ENCODE data around the gene PCBP3. TPM values are rescaled to one million over a fixed set of nuclear protein-coding genes. Genes with fewer than 3 reads are reported as not detected.

The PCBP3 gene
- polyA plus RNA-seq, 1 donor (not counting 4 experiments of a cell fraction or from before 2014, with no cell fraction given): 0.25 TPM

GRCh38 chr21:45906196-45906805 lies 262.8 kb downstream of the PCBP3 start:
- no peaks in the 10 kb centered on the region for H3K9me3 ChIP-seq (ENCODE audit: control insufficient read depth, low read depth, low read length)
- no peaks in the 10 kb centered on the region for H4K20me1 ChIP-seq (ENCODE audit: control insufficient read depth, extremely low read depth, insufficient read depth, low read length)
- H3K27ac ChIP-seq (ENCODE audit: control insufficient read depth, insufficient read depth, low read length): no peak overlapping the region
- H3K36me3 ChIP-seq (ENCODE audit: control insufficient read depth in 2 of 2, extremely low read depth in 1 of 2, insufficient read depth in 2 of 2, low read length in 2 of 2): no peaks in the 10 kb centered on the region
- no peaks in the 10 kb centered on the region for H3K79me2 ChIP-seq (ENCODE audit: control insufficient read depth, insufficient read depth, low read length)
- no peak overlapping the region for H2AFZ ChIP-seq (ENCODE audit: control insufficient read depth, low read length)
- no peaks in the 10 kb centered on the region for H3K4me1 ChIP-seq (ENCODE audit: control insufficient read depth, extremely low read depth, insufficient read depth, low read length)
- dilution Hi-C loops (cut with MboI; ENCODE audit: extremely low pct_ligation_motif_present, low sequenced_read_pairs): no loop called here
- FAIRE-seq (no peak), DNase-seq (ENCODE audit: low read depth, low spot score) (no peak)
- no peak overlapping the region for H3K4me3 ChIP-seq (ENCODE audit: control insufficient read depth in 2 of 3, extremely low read depth in 1 of 3, insufficient read depth in 2 of 3, low read depth in 1 of 3, low read length in 3 of 3)
- H3K9me1 ChIP-seq (ENCODE audit: control insufficient read depth, extremely low read depth, insufficient read depth, low read length): no peaks in the 10 kb centered on the region
- no peak overlapping the region for H3K9ac ChIP-seq (ENCODE audit: control insufficient read depth, extremely low read depth, insufficient read depth, low read length)
- TF ChIP-seq CTCF (optimal IDR thresholded peaks at IDR 0.05 in 1 of 3, IDR thresholded peaks at IDR 0.05 in 1 of 3, conservative IDR thresholded peaks at IDR 0.05 in 1 of 3; ENCODE audit: extremely low read depth in 1 of 3, insufficient read depth in 2 of 3, low read length in 3 of 3): no peak
- no peak for TF ChIP-seq EZH2 (IDR thresholded peaks at IDR 0.05; ENCODE audit: low read length)
- no peak overlapping the region for H3K4me2 ChIP-seq (ENCODE audit: control insufficient read depth, extremely low read depth, insufficient read depth, low read depth, low read length)
- peaks cover 7% of the 10 kb centered on the region for H3K27me3 ChIP-seq (ENCODE audit: control insufficient read depth, extremely low read depth, insufficient read depth, low read length)

GRCh38 chr21:45906859-45907258 lies 263.3 kb downstream of the PCBP3 start:
- DNase-seq (ENCODE audit: low read depth, low spot score) (no peak), FAIRE-seq (no peak)
- H4K20me1 ChIP-seq (ENCODE audit: control insufficient read depth, extremely low read depth, insufficient read depth, low read length): no peaks in the 10 kb centered on the region
- no peak overlapping the region for H3K4me3 ChIP-seq (ENCODE audit: control insufficient read depth in 2 of 3, extremely low read depth in 1 of 3, insufficient read depth in 2 of 3, low read depth in 1 of 3, low read length in 3 of 3)
- H3K4me1 ChIP-seq (ENCODE audit: control insufficient read depth, extremely low read depth, insufficient read depth, low read length): no peaks in the 10 kb centered on the region
- peaks cover 7% of the 10 kb centered on the region for H3K27me3 ChIP-seq (ENCODE audit: control insufficient read depth, extremely low read depth, insufficient read depth, low read length)
- no peak overlapping the region for H2AFZ ChIP-seq (ENCODE audit: control insufficient read depth, low read length)
- dilution Hi-C loops (cut with MboI; ENCODE audit: extremely low pct_ligation_motif_present, low sequenced_read_pairs): no loop called here
- H3K27ac ChIP-seq (ENCODE audit: control insufficient read depth, insufficient read depth, low read length): no peak overlapping the region
- TF ChIP-seq CTCF (optimal IDR thresholded peaks at IDR 0.05 in 1 of 3, IDR thresholded peaks at IDR 0.05 in 1 of 3, conservative IDR thresholded peaks at IDR 0.05 in 1 of 3; ENCODE audit: extremely low read depth in 1 of 3, insufficient read depth in 2 of 3, low read length in 3 of 3): no peak
- TF ChIP-seq EZH2 (IDR thresholded peaks at IDR 0.05; ENCODE audit: low read length): no peak
- H3K9me1 ChIP-seq (ENCODE audit: control insufficient read depth, extremely low read depth, insufficient read depth, low read length): no peaks in the 10 kb centered on the region
- H3K79me2 ChIP-seq (ENCODE audit: control insufficient read depth, insufficient read depth, low read length): no peaks in the 10 kb centered on the region
- H3K9me3 ChIP-seq (ENCODE audit: control insufficient read depth, low read depth, low read length): no peaks in the 10 kb centered on the region
- no peak overlapping the region for H3K9ac ChIP-seq (ENCODE audit: control insufficient read depth, extremely low read depth, insufficient read depth, low read length)
- no peak overlapping the region for H3K4me2 ChIP-seq (ENCODE audit: control insufficient read depth, extremely low read depth, insufficient read depth, low read depth, low read length)
- H3K36me3 ChIP-seq (ENCODE audit: control insufficient read depth in 2 of 2, extremely low read depth in 1 of 2, insufficient read depth in 2 of 2, low read length in 2 of 2): no peaks in the 10 kb centered on the region
